Transverse colon (tissue), 4 donors: ENCODE measurements around the gene MBP. TPM values are rescaled to one million over a fixed set of nuclear protein-coding genes. Genes with fewer than 3 reads are reported as not detected.

Experiments used
- DNase-seq: peaks from one replicate; pipeline ENCODE4 v3.0.0-alpha.2; 2019
- H3K27ac ChIP-seq, 4 donors: fragments of 200-600 bp; sonication (generic); 2 replicates each; pipeline ENCODE4 v1.5.1; 2016 to 2018; ENCODE audit warnings: inconsistent platforms in 4 of 4
- H3K27me3 ChIP-seq: fragments of 200-600 bp; sonication (generic); 2 replicates; pipeline ENCODE4 v1.5.1; 2017; ENCODE audit warnings: inconsistent platforms
- H3K36me3 ChIP-seq, 4 donors: fragments of 200-600 bp; sonication (generic); 2 replicates each; pipeline ENCODE4 v1.5.1; 2017 to 2019; ENCODE audit warnings: inconsistent platforms in 4 of 4
- H3K4me1 ChIP-seq, 4 donors: fragments of 200-600 bp; sonication (generic); 2 replicates each; pipeline ENCODE4 v1.5.1; 2017 to 2020; ENCODE audit warnings: inconsistent platforms in 4 of 4
- H3K4me3 ChIP-seq, 4 donors: fragments of 200-600 bp; sonication (generic); 1 replicate in 1 of 4; 2 replicates in 3 of 4; pipeline versions ENCODE4 v1.5.1 to v1.6.1; 2017 to 2019; ENCODE audit warnings: inconsistent platforms in 4 of 4
- H3K9me3 ChIP-seq, 2 donors: fragments of 200-600 bp; sonication (generic); 2 replicates each; pipeline ENCODE4 v1.5.1; 2017 to 2019; ENCODE audit warnings: inconsistent platforms in 2 of 2
- CTCF ChIP-seq, 5 experiments: fragments of 200-600 bp in 3 of 5; fragments of 450-650 bp in 2 of 5; sonication (generic) in 3 of 5; IDR thresholded peaks; 1 replicate in 2 of 5; 2 replicates in 3 of 5; pipeline ENCODE4 v1.5.1; 2016 to 2017; ENCODE audit warnings: antibody characterized with exemption in 5 of 5, inconsistent platforms in 3 of 5, mild to moderate bottlenecking in 2 of 5, moderate library complexity in 1 of 5
- EP300 ChIP-seq: sonication (generic); formaldehyde crosslinking; IDR thresholded peaks from one replicate; pipeline ENCODE4 v1.6.1; 2017; ENCODE audit warnings: antibody characterized with exemption, low read depth
- POLR2A ChIP-seq: fragments of 450-650 bp; IDR thresholded peaks from one replicate; pipeline ENCODE4 v1.6.1; 2016; ENCODE audit warnings: antibody characterized with exemption, mild to moderate bottlenecking, moderate library complexity
- POLR2AphosphoS5 ChIP-seq, 3 donors: sonication (generic); formaldehyde crosslinking; IDR thresholded peaks; one replicate each; pipeline ENCODE4 v1.6.1; 2016; ENCODE audit warnings: antibody characterized with exemption in 3 of 3
- WGBS, 2 donors: methylation state at CpG; one replicate each; pipeline ENCODE4 v1.1.5; 2018; ENCODE audit warnings: low coverage in 1 of 2; 5-methylcytosine and 5-hydroxymethylcytosine counted together
- in situ Hi-C, 4 donors: fragments of 200-750 bp; cut with MboI; loops; one replicate each; pipeline versions ENCODE4 v1.15.0 to v1.15.1; 2017; ENCODE audit warnings: low sequenced_read_pairs in 3 of 4, low pct_ligation_motif_present in 1 of 4, low pct_unique_long_range_greater_than_20kb in 1 of 4
- intact Hi-C: fragments of 100-400 bp; cut with DNase I; formaldehyde crosslinking; loops from one replicate; pipeline ENCODE4 v1.15.1; 2023; ENCODE audit warnings: low total_unique reads
- total RNA-seq, 4 donors: library from RNA; depleted of rRNA; stranded (reverse); fragments of >200 nt; gene quantifications; one replicate each; pipeline ENCODE4 v1.1.0, GENCODE V29; 2016

The MBP gene
- total RNA-seq, 4 donors from 2014 or later: 12.7 to 53.4 (median 41.0) TPM

GRCh38 chr18:76983613-76984051 lies 149.0 kb downstream of the MBP start:
- 65 to 73% methylated on average over 5 to 9 of the region's 10 CpGs for WGBS, 2 donors
- peaks cover 0 to 17% (median 7%) of the 10 kb centered on the region in 4 donors for H3K4me1 ChIP-seq
- in situ Hi-C loops: loop anchor here in 3 of 4 donors (10.0 to 25.0 kb wide), 5 partner anchors 59 to 679 kb away; partner anchors contain the start of gene ZNF236 (in 1 of the 3)

GRCh38 chr18:76982841-76983583 lies 149.6 kb downstream of the MBP start:
- DNase-seq: peak; percentile 94
- H3K4me1 ChIP-seq: peaks cover 1 to 22% (median 10%) of the 10 kb centered on the region in 4 donors
- no peaks in the 10 kb centered on the region for H3K9me3 ChIP-seq
- in situ Hi-C loops (loop anchor here in 3 of 4 donors (10.0 to 25.0 kb wide), 5 partner anchors 58 to 679 kb away; partner anchors contain the start of gene ZNF236 (in 1 of the 3)), intact Hi-C loops (loop anchor here (5.0 kb wide), 1 partner anchor 181 kb away; no protein-coding TSS in a partner anchor)
- WGBS, 2 donors: 12% methylated on average over 15 of the region's 15 CpGs; no CpG with 5 or more reads in 1 of the 2 donors
- no peaks in the 10 kb centered on the region for H3K36me3 ChIP-seq
- H3K27me3 ChIP-seq: no peaks in the 10 kb centered on the region
- no peak overlapping the region for H3K4me3 ChIP-seq
- H3K27ac ChIP-seq: no peak overlapping the region
- TF ChIP-seq CTCF (IDR thresholded peaks at IDR 0.05) (peak; percentile 89 to 96 (median 90)), POLR2A (no peak)

More at GRCh38 chr18:76983613-76984051, 149.0 kb downstream of the MBP start:
- Histone ChIP-seq H3K9me3 (no peaks in the 10 kb centered on the region), H3K36me3 (no peaks in the 10 kb centered on the region), H3K27me3 (no peaks in the 10 kb centered on the region), H3K27ac (no peak overlapping the region), H3K4me3 (no peak overlapping the region)
- intact Hi-C loops: loop anchor here (5.0 kb wide), 1 partner anchor 181 kb away; no protein-coding TSS in a partner anchor
- no peak for TF ChIP-seq POLR2AphosphoS5 (IDR thresholded peaks at IDR 0.05)
- TF ChIP-seq EP300: no peak
- no peak for TF ChIP-seq POLR2A
- no peak for TF ChIP-seq CTCF (IDR thresholded peaks at IDR 0.05)
- no peak for DNase-seq

DNA sequence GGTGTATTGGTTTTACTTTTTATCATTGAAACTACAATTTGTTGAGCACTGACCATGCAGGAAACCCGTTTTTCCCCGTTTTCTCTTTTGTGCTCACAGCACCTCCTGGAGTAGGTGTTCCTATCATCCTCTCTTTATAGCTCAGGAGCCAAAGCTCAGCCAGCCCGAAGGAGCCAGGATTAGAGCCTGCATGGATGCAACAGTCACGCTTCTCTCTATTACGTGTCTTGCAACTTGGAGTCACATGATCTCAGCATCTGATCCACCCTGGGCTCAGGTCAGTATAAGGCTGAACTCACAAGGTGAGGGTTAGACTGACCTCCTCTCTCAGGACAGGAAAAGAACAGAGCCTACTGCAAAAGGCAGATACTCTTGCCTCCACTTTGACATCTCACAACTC lies 150.5 kb downstream of the MBP start:
- 32 to 46% methylated on average over 2 to 5 of the region's 5 CpGs for WGBS, 2 donors
- no peaks in the 10 kb centered on the region for H3K36me3 ChIP-seq
- no peak overlapping the region for H3K4me3 ChIP-seq
- H3K27ac ChIP-seq: peak overlapping the region; percentile 52 to 74 (median 66)
- no peaks in the 10 kb centered on the region for H3K9me3 ChIP-seq
- intact Hi-C loops: loop anchor here (5.0 kb wide), 1 partner anchor 180 kb away; no protein-coding TSS in a partner anchor
- no peak for DNase-seq
- TF ChIP-seq CTCF (IDR thresholded peaks at IDR 0.05): no peak
- no peak for TF ChIP-seq POLR2A
- TF ChIP-seq EP300: no peak
- no peak for TF ChIP-seq POLR2AphosphoS5 (IDR thresholded peaks at IDR 0.05)
- in situ Hi-C loops: loop anchor here in 3 of 4 donors (10.0 to 25.0 kb wide), 5 partner anchors 57 to 680 kb away; partner anchors contain the start of gene ZNF236 (in 1 of the 3)
- no peaks in the 10 kb centered on the region for H3K27me3 ChIP-seq
- H3K4me1 ChIP-seq: peaks cover 5 to 30% (median 17%) of the 10 kb centered on the region in 4 donors

DNA sequence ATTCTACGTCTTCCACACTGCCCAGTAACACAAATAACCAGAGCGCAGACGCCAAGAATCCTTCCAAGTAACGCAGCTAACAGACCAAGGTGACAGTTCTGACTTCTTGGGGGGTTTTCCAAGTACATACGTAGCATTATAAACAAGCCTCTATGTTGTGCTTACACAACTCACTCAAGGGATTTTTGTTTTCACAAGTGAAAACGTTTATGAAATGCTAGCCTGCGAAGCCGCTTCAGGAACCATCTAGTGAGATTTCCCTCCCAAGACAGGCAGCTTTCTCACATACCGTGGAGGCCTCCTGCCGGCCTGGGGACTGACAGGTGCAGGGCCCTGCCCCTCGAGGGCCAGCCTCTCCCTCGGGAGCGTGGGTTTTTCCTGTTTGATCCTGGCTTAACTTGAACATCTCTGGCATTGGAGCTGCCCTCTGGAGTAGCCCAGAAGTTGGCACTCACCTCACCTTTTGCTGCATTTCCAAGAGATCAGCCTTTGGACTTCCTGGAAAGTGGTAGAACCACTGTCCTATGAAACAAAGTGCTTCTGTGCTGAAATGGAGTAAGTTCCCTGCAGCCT lies 151.1 kb downstream of the MBP start:
- H3K27me3 ChIP-seq: no peaks in the 10 kb centered on the region
- peaks cover 5 to 32% (median 20%) of the 10 kb centered on the region in 4 donors for H3K4me1 ChIP-seq
- H3K9me3 ChIP-seq: no peaks in the 10 kb centered on the region
- TF ChIP-seq CTCF (IDR thresholded peaks at IDR 0.05) (no peak), EP300 (no peak), POLR2A (no peak), POLR2AphosphoS5 (IDR thresholded peaks at IDR 0.05) (no peak)
- in situ Hi-C loops: loop anchor here in 3 of 4 donors (10.0 to 25.0 kb wide), 5 partner anchors 57 to 681 kb away; partner anchors contain the start of gene ZNF236 (in 1 of the 3)
- intact Hi-C loops: loop anchor here (5.0 kb wide), 1 partner anchor 179 kb away; no protein-coding TSS in a partner anchor
- no peaks in the 10 kb centered on the region for H3K36me3 ChIP-seq
- 42 to 83% methylated on average over 1 to 13 of the region's 13 CpGs for WGBS, 2 donors
- H3K27ac ChIP-seq: peak overlapping the region; percentile 52 to 74 (median 66)
- no peak overlapping the region for H3K4me3 ChIP-seq
- DNase-seq: peak; percentile 56
